Measurements from ENCODE around the gene DPYSL4. TPM values are rescaled to one million over a fixed set of nuclear protein-coding genes. Genes with fewer than 3 reads are reported as not detected.

Gene DPYSL4
- total and polyA plus RNA-seq, 12 donors: 2.4 to 78.9 (median 30.6) TPM

DNA sequence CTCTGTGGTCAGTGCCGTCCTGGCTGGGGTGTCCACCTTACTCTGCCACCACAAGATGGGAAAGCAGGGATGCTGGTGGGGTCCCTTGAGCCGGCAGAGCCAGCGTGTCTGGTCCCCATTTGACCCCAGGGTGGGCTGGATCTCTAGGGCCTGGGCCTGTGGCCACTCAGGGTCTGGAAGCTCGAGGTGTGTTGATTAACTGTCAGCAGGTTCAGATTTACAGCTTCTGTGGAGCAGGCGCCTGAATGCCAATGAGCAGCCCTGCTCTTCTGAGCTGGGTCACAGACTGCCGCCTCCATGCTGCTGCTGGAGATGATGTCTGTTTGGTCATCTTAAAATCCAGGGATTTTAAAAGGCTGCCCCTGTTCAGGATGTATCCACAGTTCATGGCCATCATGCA lies 11.3 kb upstream of the DPYSL4 start:
- no peak for TF ChIP-seq CTCF (IDR thresholded peaks at IDR 0.05)
- Histone ChIP-seq H3K36me3 (peaks cover 0 to 4% (median 0%) of the 10 kb centered on the region in 9 donors), H3K9me3 (no peaks in the 10 kb centered on the region), H3K4me3 (no peak overlapping the region), H3K4me1 (peaks cover 5 to 33% (median 20%) of the 10 kb centered on the region in 9 donors), H3K27me3 (peaks cover 0 to 31% (median 5%) of the 10 kb centered on the region in 7 donors), H3K27ac (no peak overlapping the region)
- intact Hi-C loops (cut with DNase I): no loop called here
- WGBS, 2 donors: 41 to 47% methylated on average over 6 of the region's 6 CpGs
- DNase-seq (no peak), ATAC-seq (no peak)

DNA sequence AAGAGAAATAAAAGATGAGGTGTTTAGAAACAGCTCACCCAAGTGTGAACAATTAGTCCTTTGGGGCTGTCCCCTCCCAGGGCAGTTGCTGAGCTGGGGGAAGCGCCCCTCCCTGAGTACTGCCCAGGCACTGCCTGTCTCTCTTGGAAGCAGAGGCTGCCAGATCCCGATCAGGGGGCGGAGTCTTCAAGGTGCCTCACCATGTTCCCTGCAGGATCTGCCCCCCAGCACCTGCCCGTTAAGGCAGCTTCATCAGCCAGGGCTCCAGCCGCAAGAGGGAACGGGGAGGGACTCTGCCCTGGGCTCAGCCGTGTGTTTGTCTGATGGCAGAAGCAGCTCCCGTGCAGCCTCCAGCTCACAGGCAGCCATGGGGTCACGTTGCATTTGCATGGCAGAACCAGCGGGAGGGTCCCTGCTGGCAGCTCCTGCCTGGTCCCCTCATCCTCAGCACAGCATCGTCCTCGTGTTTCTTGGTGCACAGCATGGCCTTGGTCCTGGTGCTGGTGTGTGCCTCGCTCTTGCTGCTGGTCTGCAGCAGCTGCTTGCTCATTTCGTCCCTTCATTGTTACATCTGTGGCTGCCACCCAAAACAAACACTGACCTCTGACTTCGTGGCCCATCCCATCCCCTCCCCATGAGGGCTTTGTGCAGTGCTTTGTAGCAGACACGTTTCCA lies 10.7 kb upstream of the DPYSL4 start:
- DNase-seq: peak in 1 of 2 donors; percentile 23
- peak in 5 of 8 donors; percentile 13 to 52 (median 37) for ATAC-seq
- H3K36me3 ChIP-seq: no peaks in the 10 kb centered on the region
- intact Hi-C loops (cut with DNase I): no loop called here
- H3K4me3 ChIP-seq: no peak overlapping the region
- H3K27me3 ChIP-seq: peaks cover 0 to 31% (median 5%) of the 10 kb centered on the region in 7 donors
- no peak overlapping the region for H3K27ac ChIP-seq
- H3K9me3 ChIP-seq: no peaks in the 10 kb centered on the region
- 9 to 14% methylated on average over 16 of the region's 16 CpGs for WGBS, 2 donors
- peaks cover 5 to 33% (median 20%) of the 10 kb centered on the region in 9 donors for H3K4me1 ChIP-seq
- no peak for TF ChIP-seq CTCF (IDR thresholded peaks at IDR 0.05)

DNA sequence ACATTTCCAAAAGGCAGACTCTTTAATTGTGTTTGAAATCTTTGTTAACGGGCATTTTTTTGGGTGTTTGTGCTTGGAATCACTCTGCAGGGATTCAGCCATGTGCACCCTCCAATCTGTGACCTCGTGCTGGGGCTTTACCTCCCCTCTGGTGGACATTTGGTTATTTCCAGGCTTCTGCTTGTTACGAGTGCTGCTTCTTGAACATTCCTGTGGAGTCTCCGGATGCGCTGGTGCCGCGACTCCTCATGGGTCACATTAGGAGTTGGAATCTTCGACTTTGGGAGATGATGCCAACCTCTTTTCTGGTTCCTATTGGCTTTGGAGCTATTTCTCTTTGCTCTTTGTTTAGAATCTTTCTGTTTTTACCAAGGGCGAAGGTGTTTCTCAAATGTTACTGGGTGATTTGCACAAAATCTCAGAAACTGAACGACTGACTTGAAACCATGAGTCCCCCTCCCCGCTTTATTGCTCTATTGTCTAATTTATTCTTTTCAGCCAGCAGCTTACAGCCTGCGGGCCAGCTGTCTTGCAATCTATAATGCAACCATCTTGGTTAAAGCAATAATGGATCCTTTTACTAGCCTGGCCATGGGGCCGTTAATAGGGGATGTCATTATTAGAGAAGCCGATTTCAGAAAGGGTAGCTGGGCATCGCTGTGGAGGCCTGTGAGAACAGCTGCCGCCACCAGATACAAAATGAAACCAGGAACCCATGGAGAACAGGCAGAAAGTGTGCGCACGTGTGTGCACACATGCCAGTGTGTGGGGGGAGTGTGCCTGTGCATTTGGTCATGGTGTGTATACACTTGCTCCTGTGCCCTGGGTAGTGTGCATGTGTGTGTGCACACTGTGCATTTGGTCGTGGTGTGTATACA lies 9.9 kb upstream of the DPYSL4 start:
- Histone ChIP-seq H3K4me1 (peaks cover 5 to 33% (median 20%) of the 10 kb centered on the region in 9 donors), H3K9me3 (no peaks in the 10 kb centered on the region), H3K36me3 (no peaks in the 10 kb centered on the region), H3K27ac (no peak overlapping the region), H3K27me3 (peaks cover 0 to 31% (median 5%) of the 10 kb centered on the region in 7 donors), H3K4me3 (no peak overlapping the region)
- WGBS, 2 donors: 69 to 73% methylated on average over 19 of the region's 19 CpGs
- ATAC-seq (no peak), DNase-seq (no peak)
- intact Hi-C loops (cut with DNase I): no loop called here
- TF ChIP-seq CTCF (IDR thresholded peaks at IDR 0.05): no peak

DNA sequence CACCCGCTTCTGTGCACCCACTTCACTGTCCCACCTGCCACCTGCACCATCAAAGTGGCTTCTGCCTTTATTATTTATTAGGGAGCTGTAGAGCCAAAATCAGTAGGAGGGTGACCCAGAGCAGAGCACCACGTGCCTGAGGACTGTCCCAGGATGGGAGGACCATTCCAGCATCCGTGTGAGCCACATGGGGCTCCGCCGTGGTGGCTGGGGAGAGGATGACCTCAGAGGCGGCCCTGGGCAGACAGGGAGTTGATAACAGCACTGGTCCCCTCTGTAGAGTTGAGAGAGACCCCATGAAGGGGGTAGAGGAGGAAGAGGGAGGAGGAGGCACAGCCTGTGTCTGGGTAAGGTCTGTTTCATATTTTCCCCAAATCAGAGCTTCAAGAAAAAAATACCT lies 8.7 kb upstream of the DPYSL4 start:
- no peak overlapping the region for H3K27ac ChIP-seq
- ATAC-seq (peak in 1 of 8 donors; percentile 25), DNase-seq (no peak)
- TF ChIP-seq CTCF (IDR thresholded peaks at IDR 0.05): no peak
- peaks cover 5 to 33% (median 20%) of the 10 kb centered on the region in 9 donors for H3K4me1 ChIP-seq
- peaks cover 0 to 31% (median 5%) of the 10 kb centered on the region in 7 donors for H3K27me3 ChIP-seq
- H3K9me3 ChIP-seq: no peaks in the 10 kb centered on the region
- no peak overlapping the region for H3K4me3 ChIP-seq
- H3K36me3 ChIP-seq: no peaks in the 10 kb centered on the region
- 81% methylated on average over 6 of the region's 6 CpGs for WGBS, 2 donors
- intact Hi-C loops (cut with DNase I): no loop called here
